ENCODE data around the gene TNS1. TPM values are rescaled to one million over a fixed set of nuclear protein-coding genes. Genes with fewer than 3 reads are reported as not detected.
A peak's percentile ranks its signal among the peaks of the same experiment; 100 is the strongest.

The TNS1 gene
- total RNA-seq, 1 donor from 2014 or later: 0.24 TPM

DNA sequence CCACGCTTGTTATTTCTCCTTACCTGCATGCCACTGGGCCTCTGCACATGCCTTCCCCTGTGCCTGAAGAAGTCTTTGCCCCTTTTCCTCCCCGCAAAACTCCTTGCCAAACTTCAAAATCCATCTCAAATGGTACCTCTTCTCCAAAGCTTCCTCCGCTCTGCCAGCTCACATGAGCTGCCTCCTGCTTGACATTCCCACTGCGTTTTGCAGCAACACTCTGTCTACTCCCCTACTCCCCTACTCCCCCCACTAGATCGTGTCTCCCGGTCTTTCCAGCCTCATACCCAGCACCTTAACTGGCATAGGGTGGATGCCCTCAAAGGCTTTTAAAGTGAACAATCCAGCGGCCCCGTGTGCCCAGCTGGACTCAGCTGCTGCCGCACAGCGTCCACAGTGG is 65.8 kb downstream of the TNS1 start:
- H2AFZ ChIP-seq (replicated peaks): no peak overlapping the region
- peaks cover 11% of the 10 kb centered on the region for H3K27me3 Mint-ChIP-seq (ENCODE audit: insufficient read depth, low read depth)
- no peak overlapping the region for H3K4me3 Mint-ChIP-seq
- H3K36me3 ChIP-seq: no peaks in the 10 kb centered on the region
- no peak overlapping the region for H3K27ac ChIP-seq
- H3K27me3 ChIP-seq: no peaks in the 10 kb centered on the region
- H3K9me3 Mint-ChIP-seq: no peaks in the 10 kb centered on the region
- H3K9ac ChIP-seq: no peak overlapping the region
- no peaks in the 10 kb centered on the region for H3F3A ChIP-seq (ENCODE audit: low read depth)
- no peak for TF ChIP-seq EZH2 (IDR thresholded peaks at IDR 0.05)
- no peak for TF ChIP-seq EZH2phosphoT487 (IDR thresholded peaks at IDR 0.05)
- no peak for TF ChIP-seq CTCF (IDR thresholded peaks at IDR 0.05)
- no peaks in the 10 kb centered on the region for H4K20me1 ChIP-seq (ENCODE audit: low read depth)
- peak overlapping the region; percentile 37 for H3K27ac Mint-ChIP-seq
- no peak overlapping the region for H3K4me3 ChIP-seq
- H3K4me1 Mint-ChIP-seq: peaks cover 24% of the 10 kb centered on the region
- no peak overlapping the region for H3K4me2 ChIP-seq
- H3K79me2 ChIP-seq (ENCODE audit: low read depth): no peaks in the 10 kb centered on the region
- no peak for DNase-seq (ENCODE audit: low spot score)
- no peaks in the 10 kb centered on the region for H3K9me3 ChIP-seq (ENCODE audit: low read depth)
- H3K36me3 Mint-ChIP-seq: no peaks in the 10 kb centered on the region
- H3K4me1 ChIP-seq: peaks cover 5% of the 10 kb centered on the region

GRCh38 chr2:217935901-217936684 is 66.7 kb downstream of the TNS1 start:
- H3K9ac ChIP-seq: no peak overlapping the region
- H3K4me1 Mint-ChIP-seq: peaks cover 28% of the 10 kb centered on the region
- no peaks in the 10 kb centered on the region for H3F3A ChIP-seq (ENCODE audit: low read depth)
- H3K4me3 ChIP-seq: no peak overlapping the region
- H3K36me3 Mint-ChIP-seq: no peaks in the 10 kb centered on the region
- H3K4me3 Mint-ChIP-seq: no peak overlapping the region
- H3K27me3 ChIP-seq: no peaks in the 10 kb centered on the region
- no peak overlapping the region for H3K4me2 ChIP-seq
- no peak for DNase-seq (ENCODE audit: low spot score)
- H3K27ac Mint-ChIP-seq: peak overlapping the region; percentile 90
- no peaks in the 10 kb centered on the region for H4K20me1 ChIP-seq (ENCODE audit: low read depth)
- TF ChIP-seq EZH2phosphoT487 (IDR thresholded peaks at IDR 0.05) (no peak), CTCF (IDR thresholded peaks at IDR 0.05) (no peak), EZH2 (IDR thresholded peaks at IDR 0.05) (no peak)
- no peak overlapping the region for H2AFZ ChIP-seq (replicated peaks)
- peaks cover 5% of the 10 kb centered on the region for H3K4me1 ChIP-seq
- H3K79me2 ChIP-seq (ENCODE audit: low read depth): no peaks in the 10 kb centered on the region
- H3K27ac ChIP-seq: no peak overlapping the region
- H3K36me3 ChIP-seq: no peaks in the 10 kb centered on the region
- peaks cover 7% of the 10 kb centered on the region for H3K27me3 Mint-ChIP-seq (ENCODE audit: insufficient read depth, low read depth)
- no peaks in the 10 kb centered on the region for H3K9me3 Mint-ChIP-seq
- no peaks in the 10 kb centered on the region for H3K9me3 ChIP-seq (ENCODE audit: low read depth)

DNA sequence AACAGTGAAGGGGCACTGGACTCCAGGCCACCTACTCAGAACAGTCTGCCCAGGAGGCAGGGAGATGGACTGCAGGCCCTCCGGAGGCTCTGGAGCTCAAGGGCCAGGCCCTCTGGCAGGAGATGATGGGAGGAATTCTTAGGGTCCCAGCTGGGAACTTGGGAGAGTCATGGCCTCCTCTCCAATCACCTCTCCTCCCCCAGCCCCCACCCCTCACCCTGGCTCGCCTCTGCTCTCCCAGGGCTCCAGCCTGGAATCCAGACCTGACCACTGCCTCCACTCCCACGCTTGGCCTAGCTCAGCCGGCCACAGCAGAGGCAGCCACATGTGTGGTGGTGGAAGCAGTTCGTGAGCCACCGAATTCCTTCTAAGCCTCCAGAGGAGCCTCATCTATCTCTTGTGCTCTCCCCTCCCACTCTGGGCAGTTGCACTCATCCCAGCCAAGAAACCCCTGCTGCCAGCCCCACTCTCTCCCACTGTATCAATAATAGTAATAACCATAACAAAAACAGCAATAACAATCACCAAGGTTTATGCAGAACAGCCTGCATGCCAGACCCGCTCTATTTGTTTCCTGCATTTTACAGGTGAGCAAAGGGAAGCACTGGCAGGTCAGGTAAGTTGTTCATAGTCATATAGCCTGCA is 67.4 kb downstream of the TNS1 start:
- H3K4me1 ChIP-seq: peaks cover 5% of the 10 kb centered on the region
- no peaks in the 10 kb centered on the region for H3K79me2 ChIP-seq (ENCODE audit: low read depth)
- TF ChIP-seq EZH2phosphoT487 (IDR thresholded peaks at IDR 0.05): no peak

More for the DNA sequence above, 67.4 kb downstream of the TNS1 start:
- no peak overlapping the region for H3K4me3 ChIP-seq
- H3K27me3 Mint-ChIP-seq (ENCODE audit: insufficient read depth, low read depth): peaks cover 7% of the 10 kb centered on the region
- no peak overlapping the region for H3K27ac Mint-ChIP-seq
- H3K9me3 ChIP-seq (ENCODE audit: low read depth): no peaks in the 10 kb centered on the region
- no peaks in the 10 kb centered on the region for H4K20me1 ChIP-seq (ENCODE audit: low read depth)
- peaks cover 28% of the 10 kb centered on the region for H3K4me1 Mint-ChIP-seq
- no peak overlapping the region for H3K9ac ChIP-seq
- no peaks in the 10 kb centered on the region for H3K9me3 Mint-ChIP-seq
- no peaks in the 10 kb centered on the region for H3K36me3 ChIP-seq
- H3K4me2 ChIP-seq: no peak overlapping the region
- no peak overlapping the region for H3K27ac ChIP-seq
- H2AFZ ChIP-seq (replicated peaks): no peak overlapping the region
- no peaks in the 10 kb centered on the region for H3K27me3 ChIP-seq
- no peaks in the 10 kb centered on the region for H3F3A ChIP-seq (ENCODE audit: low read depth)
- H3K36me3 Mint-ChIP-seq: no peaks in the 10 kb centered on the region
- DNase-seq (ENCODE audit: low spot score): no peak
- no peak overlapping the region for H3K4me3 Mint-ChIP-seq
